HepG2 (cell line): ENCODE measurements around the gene AXIN1. TPM values are rescaled to one million over a fixed set of nuclear protein-coding genes. Genes with fewer than 3 reads are reported as not detected.

Experiments
- ATAC-seq: fragments of 200-7000 bp; cut with Tn5 transposase; 3 replicates; pipeline ENCODE4 v1.9.1; 2020; ENCODE audit warnings: mild to moderate bottlenecking, moderate library complexity
- BruUV-seq: library from RNA; stranded (reverse); fragments of 400-500 nt; replicated peaks from 2 replicates; lab custom pipeline; 2021; lab: Mats Ljungman, UMichigan
- CTCF ChIA-PET: fragments of 300-600 bp; formaldehyde crosslinking; extraction: SDS; loops from one replicate; lab custom pipeline; 2021; ENCODE audit warnings: low total read pairs, inconsistent platforms, low intra/inter-chr PET ratio; lab: Yijun Ruan, JAX
- POLR2A ChIA-PET: fragments of 350-600 bp; sonication (Branson Sonifier 250); formaldehyde crosslinking; loops from one replicate; lab custom pipeline; 2020; ENCODE audit warnings: antibody characterized with exemption, inconsistent platforms; lab: Yijun Ruan, JAX
- DNase-seq: peaks from one replicate; pipeline ENCODE4 v3.0.0-alpha.2; 2015; ENCODE audit warnings: low spot score
- FAIRE-seq: peaks from 3 replicates; lab custom pipeline; 2011; peaks lifted over from hg19 to GRCh38; lab: Jason Lieb, UNC
- H2AFZ ChIP-seq: one replicate; pipeline ENCODE4 v1.6.1; 2011; ENCODE audit warnings: low read length, inconsistent platforms
- H3K27ac ChIP-seq: fragments of 300-600 bp; 3 replicates; pipeline ENCODE4 v1.8.0; 2011; ENCODE audit warnings: mixed run types, mild to moderate bottlenecking, mixed read lengths, low read length, inconsistent platforms; ENCODE audit not compliant: insufficient read depth; ENCODE audit errors: extremely low read length
- H3K27me3 ChIP-seq, 2 experiments: fragments of 200-600 bp in 1 of 2; 2 replicates in 1 of 2; 3 replicates in 1 of 2; pipeline versions ENCODE4 v1.6.0 to v1.8.0; 2011; ENCODE audit warnings: low read length in 2 of 2, mild to moderate bottlenecking in 2 of 2, moderate library complexity in 2 of 2, inconsistent platforms in 1 of 2; ENCODE audit not compliant: insufficient read depth in 2 of 2, control insufficient read depth in 1 of 2
- H3K36me3 ChIP-seq, 2 experiments: fragments of 200-600 bp in 1 of 2; replicated peaks in 1 of 2; 2 replicates in 1 of 2; 3 replicates in 1 of 2; pipeline versions ENCODE4 v1.5.1 to v1.8.0; 2011; ENCODE audit warnings: low read length in 2 of 2, inconsistent platforms in 1 of 2; ENCODE audit not compliant: insufficient read depth in 2 of 2, control insufficient read depth in 1 of 2
- H3K4me1 ChIP-seq: 2 replicates; pipeline ENCODE4 v1.5.1; 2012; ENCODE audit warnings: low read length, inconsistent platforms; ENCODE audit not compliant: insufficient read depth
- H3K4me2 ChIP-seq: 2 replicates; pipeline ENCODE4 v1.6.0; 2011; ENCODE audit warnings: low read depth, low read length, inconsistent platforms
- H3K4me3 ChIP-seq, 3 experiments: fragments of 200-600 bp in 1 of 3; sonication (generic), shearing (Covaris generic) in 1 of 3; replicated peaks in 1 of 3; 2 replicates each; pipeline ENCODE4 v1.5.1; 2011 to 2016; ENCODE audit warnings: low read length in 3 of 3, inconsistent platforms in 2 of 3, low read depth in 2 of 3, mild to moderate bottlenecking in 2 of 3, control low read depth in 1 of 3, mixed read lengths in 1 of 3; ENCODE audit not compliant: insufficient read depth in 1 of 3
- H3K79me2 ChIP-seq: one replicate; pipeline ENCODE4 v1.6.1; 2011; ENCODE audit warnings: low read length, inconsistent platforms; ENCODE audit not compliant: insufficient read depth
- H3K9ac ChIP-seq: 2 replicates; pipeline ENCODE4 v1.6.0; 2011; ENCODE audit warnings: mild to moderate bottlenecking, low read depth, low read length, inconsistent platforms; ENCODE audit not compliant: insufficient read depth
- H3K9me3 ChIP-seq: 2 replicates; pipeline ENCODE4 v1.5.1; 2012; ENCODE audit warnings: mild to moderate bottlenecking, low read length
- H4K20me1 ChIP-seq: 2 replicates; pipeline ENCODE4 v1.6.0; 2011; ENCODE audit warnings: inconsistent platforms, mild to moderate bottlenecking, low read length, moderate library complexity; ENCODE audit not compliant: insufficient read depth
- ARID5B ChIP-seq: IDR thresholded peaks from 2 replicates; pipeline ENCODE4 v1.4.0; 2020; ENCODE audit warnings: mild to moderate bottlenecking, missing genetic modification reagents
- ATF5 ChIP-seq: sonication (generic); formaldehyde crosslinking; IDR thresholded peaks from 2 replicates; pipeline ENCODE4 v1.4.0; 2020; ENCODE audit warnings: mild to moderate bottlenecking, low read depth, missing genetic modification reagents
- FOXA3 ChIP-seq: IDR thresholded peaks from 2 replicates; pipeline ENCODE4 v1.6.1; 2016; ENCODE audit warnings: missing genetic modification reagents, missing compliant biosample characterization
- HDAC6 ChIP-seq: fragments of 200-600 bp; sonication (generic); IDR thresholded peaks from 2 replicates; pipeline ENCODE4 v1.7.0; 2017; ENCODE audit warnings: mild to moderate bottlenecking, antibody characterized with exemption, low read length, low read depth
- KAT7 ChIP-seq: IDR thresholded peaks from 2 replicates; pipeline ENCODE4 v1.6.1; 2018; ENCODE audit warnings: borderline replicate concordance, missing compliant biosample characterization
- NR1H2 ChIP-seq: sonication (generic); formaldehyde crosslinking; IDR thresholded peaks from 2 replicates; pipeline ENCODE4 v1.8.1; 2022; ENCODE audit warnings: low read depth, missing genetic modification reagents, borderline replicate concordance
- POLR2G ChIP-seq: fragments of 200-400 bp; formaldehyde crosslinking; IDR thresholded peaks from 2 replicates; pipeline ENCODE4 v1.6.1; 2018; ENCODE audit warnings: mild to moderate bottlenecking, low read depth, low read length, moderate library complexity
- SALL1 ChIP-seq: sonication (generic); formaldehyde crosslinking; IDR thresholded peaks from 2 replicates; pipeline ENCODE4 v1.8.0; 2022; ENCODE audit warnings: mild to moderate bottlenecking, missing genetic modification reagents
- ZBTB43 ChIP-seq: sonication (generic); formaldehyde crosslinking; conservative IDR thresholded peaks from 2 replicates; pipeline ENCODE4 v1.4.0; 2020; ENCODE audit warnings: missing genetic modification reagents
- ZC3H4 ChIP-seq: sonication (generic); formaldehyde crosslinking; IDR thresholded peaks from 2 replicates; pipeline ENCODE4 v1.4.0; 2020; ENCODE audit warnings: missing genetic modification reagents, borderline replicate concordance
- WGBS: methylation state at CpG from one replicate; pipeline ENCODE4 v1.1.6; 2017; ENCODE audit warnings: low lambda C conversion rate; 5-methylcytosine and 5-hydroxymethylcytosine counted together
- in situ Hi-C: cut with HindIII; loops from 2 replicates; pipeline ENCODE4 v1.10.0; 2017; ENCODE audit warnings: low pct_unique_long_range_greater_than_20kb; ENCODE audit not compliant: extremely low pct_ligation_motif_present
- intact Hi-C: fragments of 100-400 bp; cut with micrococcal nuclease; formaldehyde crosslinking; loops from one replicate; pipeline ENCODE4 v1.10.0; 2022; ENCODE audit not compliant: unreplicated experiment
- polyA plus RNA-seq, 8 experiments: library from polyadenylated mRNA; depleted of rRNA in 3 of 8; stranded (reverse) in 7 of 8; unstranded in 1 of 8; fragments of >200 nt; fragmentation: Illumina TruSeq in 4 of 8; extraction: Trizol in 4 of 8; gene quantifications; 2 replicates each; pipeline versions ENCODE4 v1.2.1 to v1.2.3, GENCODE V29; 2011 to 2016; ENCODE audit warnings: low read depth in 4 of 8, missing spikeins in 1 of 8, mixed read lengths in 1 of 8; ENCODE audit not compliant: insufficient read depth in 1 of 8
- total RNA-seq, 5 experiments: library from RNA; depleted of rRNA; stranded (reverse); fragments of >200 nt; fragmentation: Illumina TruSeq; extraction: Trizol; gene quantifications; 2 replicates each; pipeline ENCODE4 v1.2.3, GENCODE V29; 2016; ENCODE audit warnings: low read depth in 1 of 5
- TF ChIP-seq, protein P1 (sequence below): sonication (generic); formaldehyde crosslinking; IDR thresholded peaks from 2 replicates; pipeline ENCODE4 v1.4.0; 2020; ENCODE audit warnings: mild to moderate bottlenecking, missing genetic modification reagents
- TF ChIP-seq, protein P2 (sequence below): sonication (generic); formaldehyde crosslinking; IDR thresholded peaks from 2 replicates; pipeline ENCODE4 v1.4.0; 2020; ENCODE audit warnings: mild to moderate bottlenecking, missing genetic modification reagents, borderline replicate concordance

The AXIN1 gene
- total and polyA plus RNA-seq, 2 of the 13 experiments (the other 11 are each of a cell fraction or from before 2014, with no cell fraction given) = 24.0 to 26.0 TPM

DNA sequence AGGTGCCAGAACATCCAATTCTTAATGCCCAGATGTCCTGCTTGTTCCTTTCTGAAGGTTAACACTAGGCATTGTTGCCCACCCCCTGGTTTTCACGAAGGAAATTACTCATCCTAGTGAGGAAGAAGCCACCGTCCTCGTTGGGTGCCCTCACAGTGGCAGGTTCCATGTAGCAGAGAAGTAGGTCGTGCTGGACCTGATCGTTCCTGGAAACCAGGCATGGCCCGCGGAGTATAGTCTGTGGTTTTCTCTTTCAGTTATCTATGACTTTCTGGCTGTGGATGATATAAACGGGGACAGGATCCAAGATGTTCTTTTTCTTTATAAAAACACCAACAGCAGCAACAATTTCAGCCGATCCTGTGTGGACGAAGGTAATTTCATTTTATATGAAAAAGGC, 93.3 kb downstream of the AXIN1 start:
- Histone ChIP-seq H3K4me2 (no peak overlapping the region), H2AFZ (no peak overlapping the region), H3K9me3 (no peaks in the 10 kb centered on the region), H3K9ac (no peak overlapping the region), H3K27ac (no peak overlapping the region), H4K20me1 (no peaks in the 10 kb centered on the region), H3K79me2 (no peaks in the 10 kb centered on the region), H3K27me3 (no peaks in the 10 kb centered on the region), H3K36me3 (peaks cover 15 to 32% of the 10 kb centered on the region in 2 experiments; a peak in 4 of 5 replicates), H3K4me1 (no peaks in the 10 kb centered on the region), H3K4me3 (no peak overlapping the region)
- WGBS = 91% methylated on average over 10 of the region's 10 CpGs
- intact Hi-C loops (no loop called here), in situ Hi-C loops (no loop called here)
- ChIA-PET CTCF (no interaction called here), POLR2A (no interaction called here)
- no peak for DNase-seq
- no peak for FAIRE-seq
- ATAC-seq = no peak
- BruUV-seq = no TSS peak
- TF ChIP-seq ARID5B (CRISPR knock-in tag) = no peak
- no peak for TF ChIP-seq SALL1 (CRISPR knock-in tag)
- TF ChIP-seq, protein P1, sequence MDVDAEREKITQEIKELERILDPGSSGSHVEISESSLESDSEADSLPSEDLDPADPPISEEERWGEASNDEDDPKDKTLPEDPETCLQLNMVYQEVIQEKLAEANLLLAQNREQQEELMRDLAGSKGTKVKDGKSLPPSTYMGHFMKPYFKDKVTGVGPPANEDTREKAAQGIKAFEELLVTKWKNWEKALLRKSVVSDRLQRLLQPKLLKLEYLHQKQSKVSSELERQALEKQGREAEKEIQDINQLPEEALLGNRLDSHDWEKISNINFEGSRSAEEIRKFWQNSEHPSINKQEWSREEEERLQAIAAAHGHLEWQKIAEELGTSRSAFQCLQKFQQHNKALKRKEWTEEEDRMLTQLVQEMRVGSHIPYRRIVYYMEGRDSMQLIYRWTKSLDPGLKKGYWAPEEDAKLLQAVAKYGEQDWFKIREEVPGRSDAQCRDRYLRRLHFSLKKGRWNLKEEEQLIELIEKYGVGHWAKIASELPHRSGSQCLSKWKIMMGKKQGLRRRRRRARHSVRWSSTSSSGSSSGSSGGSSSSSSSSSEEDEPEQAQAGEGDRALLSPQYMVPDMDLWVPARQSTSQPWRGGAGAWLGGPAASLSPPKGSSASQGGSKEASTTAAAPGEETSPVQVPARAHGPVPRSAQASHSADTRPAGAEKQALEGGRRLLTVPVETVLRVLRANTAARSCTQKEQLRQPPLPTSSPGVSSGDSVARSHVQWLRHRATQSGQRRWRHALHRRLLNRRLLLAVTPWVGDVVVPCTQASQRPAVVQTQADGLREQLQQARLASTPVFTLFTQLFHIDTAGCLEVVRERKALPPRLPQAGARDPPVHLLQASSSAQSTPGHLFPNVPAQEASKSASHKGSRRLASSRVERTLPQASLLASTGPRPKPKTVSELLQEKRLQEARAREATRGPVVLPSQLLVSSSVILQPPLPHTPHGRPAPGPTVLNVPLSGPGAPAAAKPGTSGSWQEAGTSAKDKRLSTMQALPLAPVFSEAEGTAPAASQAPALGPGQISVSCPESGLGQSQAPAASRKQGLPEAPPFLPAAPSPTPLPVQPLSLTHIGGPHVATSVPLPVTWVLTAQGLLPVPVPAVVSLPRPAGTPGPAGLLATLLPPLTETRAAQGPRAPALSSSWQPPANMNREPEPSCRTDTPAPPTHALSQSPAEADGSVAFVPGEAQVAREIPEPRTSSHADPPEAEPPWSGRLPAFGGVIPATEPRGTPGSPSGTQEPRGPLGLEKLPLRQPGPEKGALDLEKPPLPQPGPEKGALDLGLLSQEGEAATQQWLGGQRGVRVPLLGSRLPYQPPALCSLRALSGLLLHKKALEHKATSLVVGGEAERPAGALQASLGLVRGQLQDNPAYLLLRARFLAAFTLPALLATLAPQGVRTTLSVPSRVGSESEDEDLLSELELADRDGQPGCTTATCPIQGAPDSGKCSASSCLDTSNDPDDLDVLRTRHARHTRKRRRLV (CRISPR knock-in tag) = no peak
- no peak for TF ChIP-seq POLR2G
- TF ChIP-seq, protein P2, sequence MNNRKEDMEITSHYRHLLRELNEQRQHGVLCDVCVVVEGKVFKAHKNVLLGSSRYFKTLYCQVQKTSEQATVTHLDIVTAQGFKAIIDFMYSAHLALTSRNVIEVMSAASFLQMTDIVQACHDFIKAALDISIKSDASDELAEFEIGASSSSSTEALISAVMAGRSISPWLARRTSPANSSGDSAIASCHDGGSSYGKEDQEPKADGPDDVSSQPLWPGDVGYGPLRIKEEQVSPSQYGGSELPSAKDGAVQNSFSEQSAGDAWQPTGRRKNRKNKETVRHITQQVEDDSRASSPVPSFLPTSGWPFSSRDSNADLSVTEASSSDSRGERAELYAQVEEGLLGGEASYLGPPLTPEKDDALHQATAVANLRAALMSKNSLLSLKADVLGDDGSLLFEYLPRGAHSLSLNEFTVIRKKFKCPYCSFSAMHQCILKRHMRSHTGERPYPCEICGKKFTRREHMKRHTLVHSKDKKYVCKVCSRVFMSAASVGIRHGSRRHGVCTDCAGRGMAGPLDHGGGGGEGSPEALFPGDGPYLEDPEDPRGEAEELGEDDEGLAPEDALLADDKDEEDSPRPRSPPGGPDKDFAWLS (CRISPR knock-in tag) = no peak
- no peak for TF ChIP-seq ZC3H4 (CRISPR knock-in tag)
- TF ChIP-seq HDAC6 = no peak
- TF ChIP-seq NR1H2 (CRISPR knock-in tag) = no peak
- no peak for TF ChIP-seq ZBTB43 (CRISPR knock-in tag)
- no peak for TF ChIP-seq KAT7 (CRISPR knock-in tag)
- no peak for TF ChIP-seq FOXA3 (CRISPR knock-in tag)
- TF ChIP-seq ATF5 (CRISPR knock-in tag) = no peak
